HG02870 (cell line): Measurements from ENCODE around the gene MAP2K1.
"Not testable (repeated sequence)": the region's sequence is repeated elsewhere in the genome, so short reads cannot be mapped to it uniquely, and the experiment has no call there.

Source experiments
- ATAC-seq: cut with Tn5 transposase; IDR thresholded peaks from one replicate; pipeline ENCODE4 v1.9.1; 2021; ENCODE audit warnings: mild to moderate bottlenecking, moderate library complexity; ENCODE audit not compliant: unreplicated experiment

MAP2K1 gene

GRCh38 chr15:66386204-66387123 is at the start of gene MAP2K1:
TSS of gene MAP2K1 (plus strand) at chr15:66386912. CDS start at chr15:66387348, 436 bp downstream.
- peak; percentile 70 for ATAC-seq

DNA sequence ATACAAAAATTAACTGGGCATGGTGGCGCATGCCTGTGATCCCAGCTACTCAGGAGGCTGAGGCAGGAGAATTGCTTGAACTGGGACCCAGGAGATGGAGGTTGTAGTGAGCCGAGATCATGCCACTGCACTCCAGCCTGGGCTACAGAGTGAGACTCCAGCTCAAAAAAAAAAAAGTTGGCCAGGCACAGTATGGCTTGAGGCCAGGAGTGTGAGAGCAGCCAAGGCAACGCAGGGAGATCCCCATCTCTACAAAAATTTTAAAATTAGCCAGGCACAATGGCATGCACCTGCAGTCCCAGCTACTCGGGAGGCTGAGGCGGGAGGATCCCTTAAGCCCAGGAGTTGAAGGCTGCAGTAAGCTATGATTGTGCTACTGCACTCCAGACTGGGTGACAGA is 38.2 kb upstream of the MAP2K1 start:
- ATAC-seq: not testable (repeated sequence)

GRCh38 chr15:66356077-66356358 is 30.7 kb upstream of the MAP2K1 start:
- no peak for ATAC-seq

GRCh38 chr15:66356359-66357236 is 30.1 kb upstream of the MAP2K1 start, which contains the start of gene TIPIN:
TSS of gene TIPIN (minus strand) at chr15:66356685. CDS start at chr15:66352947, 3,738 bp downstream.
- ATAC-seq: peak; percentile 84

- ATAC-seq: no peak
These were observed 27.0 kb upstream of the MAP2K1 start for GRCh38 chr15:66359740-66360139.

- ATAC-seq: not testable (repeated sequence)
These were observed 24.8 kb upstream of the MAP2K1 start for GRCh38 chr15:66361745-66362460.

- ATAC-seq: no peak
These were observed 23.9 kb upstream of the MAP2K1 start for GRCh38 chr15:66362776-66363175.

DNA sequence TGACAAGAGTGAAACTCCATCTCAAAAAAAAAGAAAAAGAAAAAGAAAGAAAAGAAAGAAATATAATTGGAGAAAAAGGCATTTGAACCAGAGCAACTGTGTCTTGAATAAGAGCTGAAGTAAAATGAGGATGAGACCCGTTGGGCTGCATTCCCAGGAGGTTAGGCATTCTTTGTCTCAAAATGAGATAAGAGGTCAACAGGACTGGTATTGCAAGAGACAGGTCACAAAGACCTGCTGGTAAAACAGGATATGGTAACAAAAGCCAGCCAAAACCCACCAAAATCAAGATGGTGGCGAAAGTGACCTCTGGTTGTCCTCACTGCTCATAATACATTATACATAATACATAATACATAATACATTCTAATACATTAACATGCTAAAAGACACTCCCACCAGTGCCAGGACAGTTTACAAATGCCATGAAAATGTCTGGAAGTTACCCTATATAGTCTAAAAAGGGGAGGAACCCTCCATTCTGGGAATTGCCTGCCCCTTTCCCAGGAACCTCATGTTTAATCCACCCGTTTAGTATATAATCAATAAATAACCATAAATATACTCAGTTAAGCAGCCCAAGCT is 21.7 kb upstream of the MAP2K1 start:
- ATAC-seq: no peak

GRCh38 chr15:66369773-66370651 is 16.7 kb upstream of the MAP2K1 start:
- ATAC-seq: no peak

GRCh38 chr15:66374179-66374578 is 12.5 kb upstream of the MAP2K1 start:
- ATAC-seq: no peak

DNA sequence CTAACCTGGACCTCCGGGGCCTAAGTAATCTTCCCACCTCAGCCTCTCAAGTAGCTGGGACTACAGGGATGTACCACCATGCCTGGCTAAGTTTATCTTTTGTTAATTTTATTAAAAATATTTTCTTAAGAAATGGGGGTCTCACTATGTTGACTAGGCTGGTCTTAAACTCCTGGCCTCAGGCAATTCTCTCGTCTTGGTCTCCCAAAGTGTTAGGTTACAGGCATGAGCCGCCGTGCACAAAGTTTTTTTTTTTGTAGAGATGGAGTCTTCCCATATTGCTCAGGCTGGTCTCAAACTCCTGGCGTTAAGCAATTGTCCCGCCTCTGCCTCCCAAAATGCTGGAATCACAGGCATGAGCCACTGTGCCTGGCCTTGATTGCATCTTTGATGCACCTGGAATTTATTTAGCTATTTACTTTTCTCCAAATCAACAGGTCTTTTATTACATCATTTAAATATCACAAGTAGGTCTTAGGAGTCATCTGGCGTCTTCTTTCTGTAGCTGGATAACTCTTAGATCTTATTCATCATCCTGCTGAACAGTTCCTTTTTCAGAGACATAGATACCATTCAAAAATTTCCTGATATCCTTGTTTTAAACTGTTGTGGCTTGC is 7.8 kb upstream of the MAP2K1 start:
- no peak for ATAC-seq

- ATAC-seq: not testable (repeated sequence)
These were observed 5.3 kb upstream of the MAP2K1 start for GRCh38 chr15:66381376-66381775.

- no peak for ATAC-seq
These were observed 691 bp downstream of the MAP2K1 start for GRCh38 chr15:66387163-66388042.

GRCh38 chr15:66388043-66388363 is 1.3 kb downstream of the MAP2K1 start:
- no peak for ATAC-seq

DNA sequence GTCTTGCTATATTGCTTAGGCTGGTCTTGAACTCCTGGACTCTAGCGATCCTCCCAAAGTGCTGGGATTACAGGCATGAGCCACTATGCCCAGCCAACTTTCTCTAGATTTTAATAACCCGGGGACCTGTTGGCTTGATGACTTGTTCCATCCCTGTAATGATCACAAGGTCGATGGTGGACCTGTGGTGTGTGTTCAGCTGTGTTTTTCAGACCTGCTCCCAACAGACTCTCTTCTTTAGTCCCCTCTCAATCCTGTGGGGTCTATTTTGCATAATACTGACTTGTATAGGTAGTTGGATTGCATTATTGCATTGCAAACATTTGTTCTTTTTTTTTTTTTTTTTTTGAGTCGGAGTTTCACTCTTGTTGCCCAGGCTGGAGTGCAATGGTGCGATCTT is 1.9 kb downstream of the MAP2K1 start:
- ATAC-seq: no peak

DNA sequence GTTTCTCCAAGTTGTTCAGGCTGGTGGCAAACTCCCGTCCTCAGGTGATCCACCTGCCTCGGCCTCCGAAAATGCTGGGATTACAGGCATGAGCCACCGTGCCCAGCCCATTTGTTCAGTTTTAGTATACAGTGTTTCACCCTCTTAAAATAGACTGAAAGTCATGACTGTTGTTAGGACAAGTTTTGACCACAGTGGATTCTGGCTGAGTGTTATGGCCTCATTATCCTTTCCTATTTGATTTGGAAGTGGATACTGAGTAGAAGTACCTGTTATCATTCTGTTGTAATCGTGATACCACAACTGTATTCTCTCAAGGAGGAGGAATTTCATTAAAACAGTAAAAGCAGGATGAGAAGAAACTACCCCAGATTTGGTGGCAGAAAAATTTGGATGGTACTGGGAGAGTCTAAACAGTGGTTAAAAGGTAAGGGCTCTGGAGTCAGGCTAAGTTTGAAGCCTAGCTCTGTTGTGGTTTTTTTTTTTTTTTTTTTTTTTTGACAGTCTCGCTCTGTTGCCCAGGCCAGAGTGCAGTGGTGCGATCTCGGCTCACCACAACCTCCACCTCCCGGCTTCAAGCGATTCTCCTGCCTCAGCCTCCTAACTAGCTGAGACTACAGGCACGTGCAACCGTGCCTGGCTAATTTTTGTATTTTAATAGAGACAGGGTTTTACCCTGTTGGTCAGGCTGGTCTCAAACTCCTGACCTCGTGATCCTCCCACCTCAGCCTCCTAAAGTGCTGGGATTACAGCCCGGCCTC is 2.6 kb downstream of the MAP2K1 start:
- ATAC-seq: no peak

GRCh38 chr15:66389859-66390381 is 3.2 kb downstream of the MAP2K1 start:
- no peak for ATAC-seq
